Activated CD4-positive, alpha-beta T cell treated with anti-CD3 and anti-CD28 coated beads for 48 hours (primary cell): ENCODE data around the gene FLNA.
"Not testable (repeated sequence)": the region's sequence is repeated elsewhere in the genome, so short reads cannot be mapped to it uniquely, and the experiment has no call there.

ENCODE experiments used
- DNase-seq: peaks from one replicate; pipeline ENCODE4 v3.0.0-alpha.2; 2020

Gene FLNA

GRCh38 chrX:154302998-154303397 lies 71.4 kb downstream of the FLNA start:
- not testable (repeated sequence) for DNase-seq

GRCh38 chrX:154300816-154301215 lies 73.6 kb downstream of the FLNA start:
- DNase-seq: no peak
